ENCODE measurements around the gene MRPS7.

Gene MRPS7

GRCh38 chr17:75295201-75296158 lies 33.8 kb downstream of the MRPS7 start:
- Mint-ChIP-seq H3K27me3 (ENCODE audit: low read depth) (no peaks in the 10 kb centered on the region), H3K27ac (no peak overlapping the region), H3K4me3 (no peak overlapping the region), H3K36me3 (ENCODE audit: low read depth) (no peaks in the 10 kb centered on the region), H3K4me1 (no peaks in the 10 kb centered on the region), H3K9me3 (no peaks in the 10 kb centered on the region)
- TF ChIP-seq, protein P1, sequence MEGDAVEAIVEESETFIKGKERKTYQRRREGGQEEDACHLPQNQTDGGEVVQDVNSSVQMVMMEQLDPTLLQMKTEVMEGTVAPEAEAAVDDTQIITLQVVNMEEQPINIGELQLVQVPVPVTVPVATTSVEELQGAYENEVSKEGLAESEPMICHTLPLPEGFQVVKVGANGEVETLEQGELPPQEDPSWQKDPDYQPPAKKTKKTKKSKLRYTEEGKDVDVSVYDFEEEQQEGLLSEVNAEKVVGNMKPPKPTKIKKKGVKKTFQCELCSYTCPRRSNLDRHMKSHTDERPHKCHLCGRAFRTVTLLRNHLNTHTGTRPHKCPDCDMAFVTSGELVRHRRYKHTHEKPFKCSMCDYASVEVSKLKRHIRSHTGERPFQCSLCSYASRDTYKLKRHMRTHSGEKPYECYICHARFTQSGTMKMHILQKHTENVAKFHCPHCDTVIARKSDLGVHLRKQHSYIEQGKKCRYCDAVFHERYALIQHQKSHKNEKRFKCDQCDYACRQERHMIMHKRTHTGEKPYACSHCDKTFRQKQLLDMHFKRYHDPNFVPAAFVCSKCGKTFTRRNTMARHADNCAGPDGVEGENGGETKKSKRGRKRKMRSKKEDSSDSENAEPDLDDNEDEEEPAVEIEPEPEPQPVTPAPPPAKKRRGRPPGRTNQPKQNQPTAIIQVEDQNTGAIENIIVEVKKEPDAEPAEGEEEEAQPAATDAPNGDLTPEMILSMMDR (IDR thresholded peaks at IDR 0.05; ENCODE audit: unreplicated experiment in 3 of 3): no peak

DNA sequence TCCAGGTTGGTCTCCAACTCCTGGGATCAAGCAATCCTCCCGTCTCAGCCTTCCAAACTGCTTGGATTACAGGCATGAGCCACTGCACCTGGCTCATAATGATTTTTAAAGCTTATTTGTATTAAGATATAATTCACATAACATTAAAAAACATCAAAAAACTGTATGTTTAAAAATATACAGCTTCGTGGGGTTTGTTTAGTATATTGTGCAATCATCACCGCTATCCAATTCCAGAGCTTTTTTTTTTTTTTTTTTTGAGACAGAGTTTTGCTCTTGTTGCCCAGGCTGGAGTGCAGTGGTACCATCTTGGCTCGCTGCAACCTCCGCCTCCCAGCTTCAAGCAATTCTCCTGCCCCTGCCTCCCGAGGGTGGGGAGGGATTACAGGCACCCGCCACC lies 38.6 kb downstream of the MRPS7 start:
- Mint-ChIP-seq H3K9me3 (no peaks in the 10 kb centered on the region), H3K4me3 (no peak overlapping the region), H3K36me3 (ENCODE audit: low read depth) (peaks cover 4% of the 10 kb centered on the region), H3K27ac (no peak overlapping the region), H3K27me3 (ENCODE audit: low read depth) (no peaks in the 10 kb centered on the region), H3K4me1 (no peaks in the 10 kb centered on the region)
- TF ChIP-seq, protein P1 (IDR thresholded peaks at IDR 0.05; ENCODE audit: unreplicated experiment in 3 of 3): no peak

DNA sequence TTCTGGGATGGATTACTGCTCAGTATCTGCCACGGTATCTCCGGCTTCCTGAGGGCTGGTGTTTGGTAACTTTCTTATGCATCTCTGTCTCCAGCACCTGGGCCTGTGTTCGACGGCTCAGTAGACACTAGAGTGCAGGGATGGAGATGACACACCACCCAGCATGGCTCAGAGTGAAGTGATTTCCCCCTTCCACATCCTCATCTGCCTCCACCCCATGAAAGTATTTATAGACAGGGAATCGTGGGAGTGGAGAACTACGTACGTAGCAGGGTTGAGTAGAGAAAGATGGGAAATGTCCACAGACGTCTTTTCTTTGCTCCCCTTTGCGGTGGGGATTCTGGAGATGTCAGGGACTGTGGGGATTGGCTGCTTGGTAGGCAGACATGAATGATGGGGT lies 39.4 kb downstream of the MRPS7 start:
- Mint-ChIP-seq H3K27ac (no peak overlapping the region), H3K4me3 (no peak overlapping the region), H3K4me1 (no peaks in the 10 kb centered on the region), H3K36me3 (ENCODE audit: low read depth) (peaks cover 4% of the 10 kb centered on the region), H3K9me3 (no peaks in the 10 kb centered on the region), H3K27me3 (ENCODE audit: low read depth) (no peaks in the 10 kb centered on the region)
- TF ChIP-seq, protein P1 (IDR thresholded peaks at IDR 0.05; ENCODE audit: unreplicated experiment in 3 of 3): no peak

DNA sequence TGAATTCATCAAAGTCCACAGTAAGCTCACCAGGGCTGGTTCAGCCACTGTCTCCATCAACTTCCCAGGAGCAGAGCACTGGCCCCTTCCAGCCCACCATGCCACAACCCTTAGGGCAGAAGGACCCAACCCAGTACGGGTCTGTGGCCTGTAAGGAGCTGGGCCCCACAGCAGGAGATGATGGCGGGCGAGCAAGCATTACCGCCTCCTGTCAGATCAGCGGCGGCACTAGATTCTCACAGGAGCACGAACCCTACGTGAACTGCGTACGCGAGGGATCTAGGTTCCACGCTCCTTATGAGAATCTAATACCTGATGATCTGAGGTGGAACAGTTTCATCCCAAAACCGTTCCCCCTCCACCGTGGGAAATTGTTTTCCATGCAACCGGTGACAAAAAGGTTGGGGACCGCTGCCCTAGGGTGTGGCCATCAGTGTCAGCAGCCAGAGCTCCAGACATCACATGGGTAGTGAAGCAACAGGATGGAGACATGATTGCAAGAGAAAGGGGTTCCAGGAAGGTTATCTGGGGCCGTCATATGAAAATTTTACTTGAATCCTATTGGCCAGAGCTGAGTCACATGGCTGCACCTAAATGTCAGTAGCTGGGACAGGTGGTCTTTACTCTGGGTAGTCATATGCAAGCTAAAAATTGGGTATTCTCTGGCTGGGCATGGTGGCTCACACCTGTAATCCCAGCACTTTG lies 40.0 kb downstream of the MRPS7 start:
- Mint-ChIP-seq H3K36me3 (ENCODE audit: low read depth) (peaks cover 4% of the 10 kb centered on the region), H3K4me1 (no peaks in the 10 kb centered on the region), H3K4me3 (no peak overlapping the region), H3K27me3 (ENCODE audit: low read depth) (no peaks in the 10 kb centered on the region), H3K9me3 (no peaks in the 10 kb centered on the region), H3K27ac (no peak overlapping the region)
- TF ChIP-seq, protein P1 (IDR thresholded peaks at IDR 0.05; ENCODE audit: unreplicated experiment in 3 of 3): no peak

GRCh38 chr17:75307957-75308731 lies 46.5 kb downstream of the MRPS7 start:
- H3K36me3 Mint-ChIP-seq (ENCODE audit: low read depth): peaks cover under 1% of the 10 kb centered on the region

More at GRCh38 chr17:75307957-75308731, 46.5 kb downstream of the MRPS7 start:
- no peaks in the 10 kb centered on the region for H3K9me3 Mint-ChIP-seq
- H3K4me1 Mint-ChIP-seq: no peaks in the 10 kb centered on the region
- H3K4me3 Mint-ChIP-seq: no peak overlapping the region
- peaks cover 3% of the 10 kb centered on the region for H3K27me3 Mint-ChIP-seq (ENCODE audit: low read depth)
- TF ChIP-seq, protein P1 (IDR thresholded peaks at IDR 0.05; ENCODE audit: unreplicated experiment in 3 of 3): no peak
- H3K27ac Mint-ChIP-seq: peak overlapping the region in 2 of 3 experiments; percentile 90 to 92

Data from nephron (organoid).